GM23338 (cell line): ENCODE results near the gene CXCL12.

ENCODE experiments used
- CREB1 ChIP-seq: fragments of 250-450 bp; sonication (Bioruptor Pico); IDR thresholded peaks from 2 replicates; pipeline ENCODE4 v1.5.0; 2020; ENCODE audit warnings: low read depth, mild to moderate bottlenecking, moderate library complexity
- EZH2 ChIP-seq: fragments of 200-600 bp; sonication (generic); IDR thresholded peaks from one replicate; pipeline ENCODE4 v1.8.0; 2017; ENCODE audit warnings: antibody characterized with exemption, mild to moderate bottlenecking, low read depth; ENCODE audit not compliant: unreplicated experiment
- EZH2phosphoT487 ChIP-seq: fragments of 200-600 bp; sonication (generic); IDR thresholded peaks from one replicate; pipeline ENCODE4 v1.8.1; 2018; ENCODE audit warnings: antibody characterized with exemption; ENCODE audit not compliant: unreplicated experiment
- JUNB ChIP-seq: IDR thresholded peaks from one replicate; pipeline ENCODE4 v1.6.1; 2016; ENCODE audit warnings: antibody characterized with exemption; ENCODE audit not compliant: unreplicated experiment
- NANOG ChIP-seq: IDR thresholded peaks from 2 replicates; pipeline ENCODE4 v1.6.1; 2016; ENCODE audit warnings: antibody characterized with exemption, borderline replicate concordance
- POLR2AphosphoS5 ChIP-seq: IDR thresholded peaks from 2 replicates; pipeline ENCODE4 v1.6.1; 2016; ENCODE audit warnings: antibody characterized with exemption, low read depth
- STAT1 ChIP-seq: IDR thresholded peaks from one replicate; pipeline ENCODE4 v1.6.1; 2016; ENCODE audit warnings: antibody characterized with exemption; ENCODE audit not compliant: unreplicated experiment
- ZNF114 ChIP-seq: fragments of 250-450 bp; sonication (Bioruptor Pico); IDR thresholded peaks from 2 replicates; pipeline ENCODE4 v1.5.0; 2020; ENCODE audit warnings: mild to moderate bottlenecking, moderate library complexity
- ZNF331 ChIP-seq: fragments of 250-450 bp; sonication (Bioruptor Pico); IDR thresholded peaks from 2 replicates; pipeline ENCODE4 v1.5.0; 2020; ENCODE audit warnings: low read depth, mild to moderate bottlenecking, moderate library complexity
- TF ChIP-seq, protein P1 (sequence below), 2 experiments: fragments of 200-600 bp in 1 of 2; sonication (generic) in 1 of 2; conservative IDR thresholded peaks; 2 replicates each; pipeline versions ENCODE4 v1.5.1 to v1.6.1; 2016 to 2017; ENCODE audit warnings: antibody characterized with exemption in 2 of 2, low read depth in 2 of 2, mild to moderate bottlenecking in 2 of 2, moderate library complexity in 1 of 2
- TF ChIP-seq, protein P2 (sequence below): IDR thresholded peaks from one replicate; pipeline ENCODE4 v1.6.1; 2018; ENCODE audit warnings: antibody characterized with exemption; ENCODE audit not compliant: unreplicated experiment
- TF ChIP-seq, protein P3 (sequence below): IDR thresholded peaks from 2 replicates; pipeline ENCODE4 v1.6.1; 2016; ENCODE audit warnings: antibody characterized with exemption
- TF ChIP-seq, protein P4 (sequence below): fragments of 250-450 bp; sonication (Bioruptor Pico); IDR thresholded peaks from 2 replicates; pipeline ENCODE4 v1.5.0; 2020; ENCODE audit warnings: mild to moderate bottlenecking, moderate library complexity

DNA sequence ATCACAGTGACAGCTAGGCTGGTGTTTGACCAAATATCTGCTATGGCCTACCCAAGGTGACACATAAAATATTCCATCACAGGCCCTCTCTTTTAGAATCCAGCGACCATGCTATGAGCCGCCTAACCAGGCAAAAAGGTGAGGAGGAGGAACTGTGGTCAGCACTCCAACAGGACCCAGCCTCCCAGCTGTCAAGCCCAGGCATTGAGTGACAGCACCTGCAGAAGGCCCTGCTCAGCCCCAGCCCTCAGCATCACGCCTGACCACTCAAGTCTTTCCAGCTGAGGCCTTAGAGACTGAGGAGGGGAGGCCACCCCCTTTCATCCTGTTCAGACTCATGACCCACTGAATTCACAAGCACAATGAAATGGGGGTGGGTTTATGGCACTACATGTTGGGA is 43.0 kb downstream of the CXCL12 start:
- TF ChIP-seq, protein P1, sequence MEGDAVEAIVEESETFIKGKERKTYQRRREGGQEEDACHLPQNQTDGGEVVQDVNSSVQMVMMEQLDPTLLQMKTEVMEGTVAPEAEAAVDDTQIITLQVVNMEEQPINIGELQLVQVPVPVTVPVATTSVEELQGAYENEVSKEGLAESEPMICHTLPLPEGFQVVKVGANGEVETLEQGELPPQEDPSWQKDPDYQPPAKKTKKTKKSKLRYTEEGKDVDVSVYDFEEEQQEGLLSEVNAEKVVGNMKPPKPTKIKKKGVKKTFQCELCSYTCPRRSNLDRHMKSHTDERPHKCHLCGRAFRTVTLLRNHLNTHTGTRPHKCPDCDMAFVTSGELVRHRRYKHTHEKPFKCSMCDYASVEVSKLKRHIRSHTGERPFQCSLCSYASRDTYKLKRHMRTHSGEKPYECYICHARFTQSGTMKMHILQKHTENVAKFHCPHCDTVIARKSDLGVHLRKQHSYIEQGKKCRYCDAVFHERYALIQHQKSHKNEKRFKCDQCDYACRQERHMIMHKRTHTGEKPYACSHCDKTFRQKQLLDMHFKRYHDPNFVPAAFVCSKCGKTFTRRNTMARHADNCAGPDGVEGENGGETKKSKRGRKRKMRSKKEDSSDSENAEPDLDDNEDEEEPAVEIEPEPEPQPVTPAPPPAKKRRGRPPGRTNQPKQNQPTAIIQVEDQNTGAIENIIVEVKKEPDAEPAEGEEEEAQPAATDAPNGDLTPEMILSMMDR (conservative IDR thresholded peaks at IDR 0.05; ENCODE audit: low read depth in 2 of 2) = no peak
- no peak for TF ChIP-seq POLR2AphosphoS5
- TF ChIP-seq ZNF114 (CRISPR knock-in tag) = no peak
- TF ChIP-seq, protein P2, sequence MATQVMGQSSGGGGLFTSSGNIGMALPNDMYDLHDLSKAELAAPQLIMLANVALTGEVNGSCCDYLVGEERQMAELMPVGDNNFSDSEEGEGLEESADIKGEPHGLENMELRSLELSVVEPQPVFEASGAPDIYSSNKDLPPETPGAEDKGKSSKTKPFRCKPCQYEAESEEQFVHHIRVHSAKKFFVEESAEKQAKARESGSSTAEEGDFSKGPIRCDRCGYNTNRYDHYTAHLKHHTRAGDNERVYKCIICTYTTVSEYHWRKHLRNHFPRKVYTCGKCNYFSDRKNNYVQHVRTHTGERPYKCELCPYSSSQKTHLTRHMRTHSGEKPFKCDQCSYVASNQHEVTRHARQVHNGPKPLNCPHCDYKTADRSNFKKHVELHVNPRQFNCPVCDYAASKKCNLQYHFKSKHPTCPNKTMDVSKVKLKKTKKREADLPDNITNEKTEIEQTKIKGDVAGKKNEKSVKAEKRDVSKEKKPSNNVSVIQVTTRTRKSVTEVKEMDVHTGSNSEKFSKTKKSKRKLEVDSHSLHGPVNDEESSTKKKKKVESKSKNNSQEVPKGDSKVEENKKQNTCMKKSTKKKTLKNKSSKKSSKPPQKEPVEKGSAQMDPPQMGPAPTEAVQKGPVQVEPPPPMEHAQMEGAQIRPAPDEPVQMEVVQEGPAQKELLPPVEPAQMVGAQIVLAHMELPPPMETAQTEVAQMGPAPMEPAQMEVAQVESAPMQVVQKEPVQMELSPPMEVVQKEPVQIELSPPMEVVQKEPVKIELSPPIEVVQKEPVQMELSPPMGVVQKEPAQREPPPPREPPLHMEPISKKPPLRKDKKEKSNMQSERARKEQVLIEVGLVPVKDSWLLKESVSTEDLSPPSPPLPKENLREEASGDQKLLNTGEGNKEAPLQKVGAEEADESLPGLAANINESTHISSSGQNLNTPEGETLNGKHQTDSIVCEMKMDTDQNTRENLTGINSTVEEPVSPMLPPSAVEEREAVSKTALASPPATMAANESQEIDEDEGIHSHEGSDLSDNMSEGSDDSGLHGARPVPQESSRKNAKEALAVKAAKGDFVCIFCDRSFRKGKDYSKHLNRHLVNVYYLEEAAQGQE = no peak
- TF ChIP-seq, protein P3, sequence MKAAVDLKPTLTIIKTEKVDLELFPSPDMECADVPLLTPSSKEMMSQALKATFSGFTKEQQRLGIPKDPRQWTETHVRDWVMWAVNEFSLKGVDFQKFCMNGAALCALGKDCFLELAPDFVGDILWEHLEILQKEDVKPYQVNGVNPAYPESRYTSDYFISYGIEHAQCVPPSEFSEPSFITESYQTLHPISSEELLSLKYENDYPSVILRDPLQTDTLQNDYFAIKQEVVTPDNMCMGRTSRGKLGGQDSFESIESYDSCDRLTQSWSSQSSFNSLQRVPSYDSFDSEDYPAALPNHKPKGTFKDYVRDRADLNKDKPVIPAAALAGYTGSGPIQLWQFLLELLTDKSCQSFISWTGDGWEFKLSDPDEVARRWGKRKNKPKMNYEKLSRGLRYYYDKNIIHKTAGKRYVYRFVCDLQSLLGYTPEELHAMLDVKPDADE = no peak
- no peak for TF ChIP-seq NANOG
- no peak for TF ChIP-seq ZNF331 (CRISPR knock-in tag)
- no peak for TF ChIP-seq EZH2phosphoT487
- TF ChIP-seq JUNB = no peak
- TF ChIP-seq EZH2 = no peak
- no peak for TF ChIP-seq CREB1 (CRISPR knock-in tag)
- TF ChIP-seq, protein P4, sequence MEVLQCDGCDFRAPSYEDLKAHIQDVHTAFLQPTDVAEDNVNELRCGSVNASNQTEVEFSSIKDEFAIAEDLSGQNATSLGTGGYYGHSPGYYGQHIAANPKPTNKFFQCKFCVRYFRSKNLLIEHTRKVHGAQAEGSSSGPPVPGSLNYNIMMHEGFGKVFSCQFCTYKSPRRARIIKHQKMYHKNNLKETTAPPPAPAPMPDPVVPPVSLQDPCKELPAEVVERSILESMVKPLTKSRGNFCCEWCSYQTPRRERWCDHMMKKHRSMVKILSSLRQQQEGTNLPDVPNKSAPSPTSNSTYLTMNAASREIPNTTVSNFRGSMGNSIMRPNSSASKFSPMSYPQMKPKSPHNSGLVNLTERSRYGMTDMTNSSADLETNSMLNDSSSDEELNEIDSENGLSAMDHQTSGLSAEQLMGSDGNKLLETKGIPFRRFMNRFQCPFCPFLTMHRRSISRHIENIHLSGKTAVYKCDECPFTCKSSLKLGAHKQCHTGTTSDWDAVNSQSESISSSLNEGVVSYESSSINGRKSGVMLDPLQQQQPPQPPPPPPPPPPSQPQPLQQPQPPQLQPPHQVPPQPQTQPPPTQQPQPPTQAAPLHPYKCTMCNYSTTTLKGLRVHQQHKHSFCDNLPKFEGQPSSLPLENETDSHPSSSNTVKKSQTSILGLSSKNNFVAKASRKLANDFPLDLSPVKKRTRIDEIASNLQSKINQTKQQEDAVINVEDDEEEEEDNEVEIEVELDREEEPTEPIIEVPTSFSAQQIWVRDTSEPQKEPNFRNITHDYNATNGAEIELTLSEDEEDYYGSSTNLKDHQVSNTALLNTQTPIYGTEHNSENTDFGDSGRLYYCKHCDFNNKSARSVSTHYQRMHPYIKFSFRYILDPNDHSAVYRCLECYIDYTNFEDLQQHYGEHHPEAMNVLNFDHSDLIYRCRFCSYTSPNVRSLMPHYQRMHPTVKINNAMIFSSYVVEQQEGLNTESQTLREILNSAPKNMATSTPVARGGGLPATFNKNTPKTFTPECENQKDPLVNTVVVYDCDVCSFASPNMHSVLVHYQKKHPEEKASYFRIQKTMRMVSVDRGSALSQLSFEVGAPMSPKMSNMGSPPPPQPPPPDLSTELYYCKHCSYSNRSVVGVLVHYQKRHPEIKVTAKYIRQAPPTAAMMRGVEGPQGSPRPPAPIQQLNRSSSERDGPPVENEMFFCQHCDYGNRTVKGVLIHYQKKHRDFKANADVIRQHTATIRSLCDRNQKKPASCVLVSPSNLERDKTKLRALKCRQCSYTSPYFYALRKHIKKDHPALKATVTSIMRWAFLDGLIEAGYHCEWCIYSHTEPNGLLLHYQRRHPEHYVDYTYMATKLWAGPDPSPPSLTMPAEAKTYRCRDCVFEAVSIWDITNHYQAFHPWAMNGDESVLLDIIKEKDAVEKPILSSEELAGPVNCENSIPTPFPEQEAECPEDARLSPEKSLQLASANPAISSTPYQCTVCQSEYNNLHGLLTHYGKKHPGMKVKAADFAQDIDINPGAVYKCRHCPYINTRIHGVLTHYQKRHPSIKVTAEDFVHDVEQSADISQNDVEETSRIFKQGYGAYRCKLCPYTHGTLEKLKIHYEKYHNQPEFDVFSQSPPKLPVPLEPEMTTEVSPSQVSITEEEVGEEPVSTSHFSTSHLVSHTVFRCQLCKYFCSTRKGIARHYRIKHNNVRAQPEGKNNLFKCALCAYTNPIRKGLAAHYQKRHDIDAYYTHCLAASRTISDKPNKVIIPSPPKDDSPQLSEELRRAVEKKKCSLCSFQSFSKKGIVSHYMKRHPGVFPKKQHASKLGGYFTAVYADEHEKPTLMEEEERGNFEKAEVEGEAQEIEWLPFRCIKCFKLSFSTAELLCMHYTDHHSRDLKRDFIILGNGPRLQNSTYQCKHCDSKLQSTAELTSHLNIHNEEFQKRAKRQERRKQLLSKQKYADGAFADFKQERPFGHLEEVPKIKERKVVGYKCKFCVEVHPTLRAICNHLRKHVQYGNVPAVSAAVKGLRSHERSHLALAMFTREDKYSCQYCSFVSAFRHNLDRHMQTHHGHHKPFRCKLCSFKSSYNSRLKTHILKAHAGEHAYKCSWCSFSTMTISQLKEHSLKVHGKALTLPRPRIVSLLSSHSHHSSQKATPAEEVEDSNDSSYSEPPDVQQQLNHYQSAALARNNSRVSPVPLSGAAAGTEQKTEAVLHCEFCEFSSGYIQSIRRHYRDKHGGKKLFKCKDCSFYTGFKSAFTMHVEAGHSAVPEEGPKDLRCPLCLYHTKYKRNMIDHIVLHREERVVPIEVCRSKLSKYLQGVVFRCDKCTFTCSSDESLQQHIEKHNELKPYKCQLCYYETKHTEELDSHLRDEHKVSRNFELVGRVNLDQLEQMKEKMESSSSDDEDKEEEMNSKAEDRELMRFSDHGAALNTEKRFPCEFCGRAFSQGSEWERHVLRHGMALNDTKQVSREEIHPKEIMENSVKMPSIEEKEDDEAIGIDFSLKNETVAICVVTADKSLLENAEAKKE (CRISPR knock-in tag) = no peak
- no peak for TF ChIP-seq STAT1
